HG03439 (cell line): Measurements from ENCODE around the gene DHRS7B.
"Not testable (repeated sequence)": the region's sequence is repeated elsewhere in the genome, so short reads cannot be mapped to it uniquely, and the experiment has no call there.

Experiments
- ATAC-seq: cut with Tn5 transposase; IDR thresholded peaks from one replicate; pipeline ENCODE4 v1.9.1; 2021; ENCODE audit warnings: mild to moderate bottlenecking, moderate library complexity; ENCODE audit not compliant: unreplicated experiment

The DHRS7B gene

GRCh38 chr17:21176773-21177395 lies 50.1 kb downstream of the DHRS7B start:
- ATAC-seq = no peak

GRCh38 chr17:21177401-21177800 lies 50.6 kb downstream of the DHRS7B start:
- no peak for ATAC-seq

GRCh38 chr17:21177854-21178600 lies 51.3 kb downstream of the DHRS7B start:
- ATAC-seq = no peak

GRCh38 chr17:21183468-21183867 lies 56.7 kb downstream of the DHRS7B start:
- no peak for ATAC-seq

GRCh38 chr17:21184570-21184969 lies 57.8 kb downstream of the DHRS7B start:
- no peak for ATAC-seq

GRCh38 chr17:21185061-21185460 lies 58.3 kb downstream of the DHRS7B start:
- ATAC-seq = no peak

GRCh38 chr17:21186399-21187187 lies 59.8 kb downstream of the DHRS7B start:
- ATAC-seq = no peak

GRCh38 chr17:21189361-21189760 lies 62.6 kb downstream of the DHRS7B start:
- no peak for ATAC-seq

GRCh38 chr17:21190078-21190477 lies 63.3 kb downstream of the DHRS7B start:
- no peak for ATAC-seq

GRCh38 chr17:21191698-21192097 lies 64.9 kb downstream of the DHRS7B start:
- ATAC-seq = no peak

GRCh38 chr17:21192414-21192813 lies 65.7 kb downstream of the DHRS7B start:
- not testable (repeated sequence) for ATAC-seq

GRCh38 chr17:21193031-21193430 lies 66.3 kb downstream of the DHRS7B start:
- ATAC-seq = no peak

GRCh38 chr17:21194226-21194625 lies 67.5 kb downstream of the DHRS7B start:
- no peak for ATAC-seq

- ATAC-seq = no peak
Observed at GRCh38 chr17:21194703-21195102, 67.9 kb downstream of the DHRS7B start.

- ATAC-seq = no peak
Observed at GRCh38 chr17:21196126-21196525, 69.4 kb downstream of the DHRS7B start.

GRCh38 chr17:21198411-21198810 lies 71.6 kb downstream of the DHRS7B start:
- no peak for ATAC-seq

- no peak for ATAC-seq
Observed at GRCh38 chr17:21199311-21199710, 72.5 kb downstream of the DHRS7B start.

GRCh38 chr17:21199856-21200255 lies 73.1 kb downstream of the DHRS7B start:
- ATAC-seq = no peak

GRCh38 chr17:21200590-21201297 lies 74.0 kb downstream of the DHRS7B start:
- ATAC-seq = no peak

GRCh38 chr17:21201298-21201595 lies 74.5 kb downstream of the DHRS7B start:
- no peak for ATAC-seq

GRCh38 chr17:21201874-21202273 lies 75.1 kb downstream of the DHRS7B start:
- ATAC-seq = no peak
